CD4-positive, alpha-beta T cell treated with Interleukin-17A for 4 hours (primary cell): ENCODE results near the gene PDLIM4.

Source experiments
- DNase-seq: peaks from one replicate; pipeline ENCODE4 v3.0.0-alpha.2; 2020; ENCODE audit warnings: mixed read lengths

Gene PDLIM4

DNA sequence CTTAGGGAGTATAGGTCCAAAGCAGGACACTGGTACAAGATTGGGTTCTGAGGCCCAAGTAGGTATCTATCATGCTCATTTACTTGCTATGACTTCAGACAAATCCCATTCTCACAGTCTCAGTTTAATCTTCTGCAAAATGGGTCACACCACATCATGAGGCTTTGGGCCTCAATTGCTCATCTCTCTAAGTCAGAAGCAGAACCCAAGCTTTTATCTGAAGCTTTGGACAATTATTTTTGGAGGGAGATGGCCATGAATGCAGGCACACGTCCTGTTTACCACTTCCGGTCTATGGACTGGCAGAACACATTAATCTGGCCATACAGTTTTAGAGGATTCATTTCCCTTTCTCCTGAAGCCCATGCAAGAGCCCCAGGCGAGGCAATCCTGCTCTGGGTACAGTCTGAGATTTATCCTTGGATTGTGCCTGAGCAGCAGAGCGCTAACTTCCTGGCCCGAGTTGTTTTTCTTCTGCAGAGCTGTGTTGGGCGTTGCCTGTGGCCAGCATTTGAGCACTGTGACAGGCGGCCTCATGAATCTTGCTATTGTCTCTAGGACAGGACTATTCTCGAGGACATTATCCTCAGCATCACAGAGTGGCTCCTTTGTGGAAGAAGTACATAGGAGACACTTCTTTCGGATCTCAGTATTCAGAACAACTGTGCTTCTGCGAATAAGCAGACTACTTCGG is 52.8 kb downstream of the PDLIM4 start:
- no peak for DNase-seq

DNA sequence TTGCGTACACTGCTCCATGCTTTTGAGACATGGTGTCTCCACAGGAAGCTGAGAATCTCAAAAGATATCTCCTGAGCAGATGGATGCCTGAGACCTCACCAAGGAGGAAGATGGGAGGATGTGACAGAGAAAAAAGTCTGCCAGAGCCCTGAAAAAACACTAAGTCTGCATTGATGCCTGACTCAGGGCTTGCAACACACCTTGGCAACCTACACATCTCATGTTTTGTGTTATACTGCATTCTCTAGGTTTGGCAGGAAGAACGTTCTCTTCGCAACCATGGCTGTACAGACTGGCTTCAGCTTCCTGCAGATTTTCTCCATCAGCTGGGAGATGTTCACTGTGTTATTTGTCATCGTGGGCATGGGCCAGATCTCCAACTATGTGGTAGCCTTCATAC is 55.9 kb downstream of the PDLIM4 start:
- no peak for DNase-seq

DNA sequence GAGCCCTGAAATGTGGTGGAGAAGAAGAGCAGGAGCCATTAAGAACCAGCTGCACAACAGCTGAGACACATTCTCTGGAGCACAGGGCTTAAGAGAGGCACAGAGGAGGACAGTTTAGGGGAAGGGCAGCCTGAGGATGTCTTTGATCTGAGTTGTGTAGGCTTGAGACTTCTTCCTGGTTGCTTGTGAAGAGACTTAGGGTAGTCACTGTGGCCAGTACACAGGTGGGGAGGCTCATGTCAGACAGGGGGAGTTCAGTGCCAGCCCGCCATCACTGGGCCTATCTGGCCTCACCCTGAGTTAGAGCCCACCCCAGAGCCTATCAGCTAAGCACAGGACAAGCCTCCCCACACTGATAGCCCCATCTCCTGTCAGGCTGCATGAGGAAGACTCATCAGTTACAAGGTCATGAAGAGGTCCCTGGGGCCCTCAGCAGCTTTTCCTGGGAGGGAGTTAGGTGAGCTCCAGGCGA is 56.5 kb downstream of the PDLIM4 start:
- DNase-seq, result no peak

DNA sequence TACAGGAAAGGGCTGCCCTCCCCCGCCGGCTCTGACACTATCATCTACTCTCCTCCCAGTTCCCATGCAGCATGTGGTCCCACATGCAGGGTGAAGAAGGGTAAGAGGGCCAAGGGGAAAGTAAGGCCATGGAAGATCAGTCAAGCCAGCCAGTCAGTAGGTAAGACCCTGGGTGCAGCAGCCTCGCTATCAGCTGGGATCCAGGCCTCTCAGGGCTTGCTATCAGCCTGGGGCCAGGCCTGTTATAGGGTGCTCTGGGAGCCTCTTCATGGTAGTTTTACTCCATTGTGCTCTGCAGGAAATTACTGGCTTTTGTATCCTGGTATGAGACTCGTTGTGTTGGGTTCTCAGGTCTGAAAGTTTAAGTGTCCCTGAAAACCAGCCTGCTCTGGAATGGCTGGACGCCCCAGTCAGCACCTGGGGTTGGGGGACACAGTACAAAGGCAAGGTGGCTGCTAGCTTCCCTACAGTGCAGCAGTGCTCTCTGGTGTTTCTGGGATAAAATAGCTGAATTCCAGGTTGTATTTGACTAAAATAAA is 58.1 kb downstream of the PDLIM4 start:
- DNase-seq, result no peak

DNA sequence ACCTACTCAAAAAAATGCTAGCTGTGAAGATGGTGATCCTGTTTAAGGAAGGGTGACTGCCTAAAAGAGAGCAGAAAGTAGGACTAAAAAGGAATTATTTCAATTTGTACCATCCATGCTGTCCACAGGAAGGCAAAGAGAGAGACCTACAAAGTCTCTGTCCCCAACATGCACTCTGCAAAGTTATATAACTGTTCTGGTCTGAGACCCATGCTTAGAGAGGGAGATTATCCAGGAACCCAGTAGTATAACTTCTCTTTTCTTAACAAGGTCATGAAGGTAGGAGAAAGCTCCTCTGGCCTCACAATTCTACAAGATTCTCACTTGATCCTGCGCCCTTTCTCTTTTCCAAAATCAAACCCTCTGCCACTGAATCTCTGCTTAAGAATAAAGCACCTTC is 62.5 kb downstream of the PDLIM4 start:
- no peak for DNase-seq

DNA sequence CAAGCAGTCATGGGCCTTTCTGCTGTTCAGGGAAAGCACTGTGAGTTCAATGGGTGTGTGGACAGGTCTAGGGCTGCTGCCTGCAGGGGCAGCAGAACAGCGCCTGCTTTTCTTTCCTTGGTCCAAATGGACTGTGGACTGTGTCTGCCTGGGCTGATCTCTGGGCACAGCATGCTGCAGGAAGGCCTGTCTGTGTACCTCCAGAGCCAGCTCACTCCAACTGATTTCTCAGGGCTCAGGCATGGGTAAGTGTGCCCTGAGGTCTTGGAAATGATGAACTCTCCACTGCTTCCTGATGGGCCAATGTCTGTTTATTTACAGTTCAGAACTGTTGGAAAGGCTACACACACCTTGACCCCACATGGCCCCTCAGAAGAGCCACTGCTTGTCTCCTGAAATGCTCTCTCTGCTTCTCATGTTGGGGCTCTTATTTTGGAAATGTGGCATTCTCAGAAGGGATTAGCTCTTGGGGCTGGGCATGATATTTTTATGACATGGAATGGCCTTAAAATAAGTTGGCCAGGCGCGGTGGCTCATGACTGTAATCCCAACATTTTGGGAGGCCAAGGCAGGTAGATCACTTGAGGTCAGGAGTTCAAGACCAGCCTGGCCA is 63.7 kb downstream of the PDLIM4 start:
- no peak for DNase-seq

DNA sequence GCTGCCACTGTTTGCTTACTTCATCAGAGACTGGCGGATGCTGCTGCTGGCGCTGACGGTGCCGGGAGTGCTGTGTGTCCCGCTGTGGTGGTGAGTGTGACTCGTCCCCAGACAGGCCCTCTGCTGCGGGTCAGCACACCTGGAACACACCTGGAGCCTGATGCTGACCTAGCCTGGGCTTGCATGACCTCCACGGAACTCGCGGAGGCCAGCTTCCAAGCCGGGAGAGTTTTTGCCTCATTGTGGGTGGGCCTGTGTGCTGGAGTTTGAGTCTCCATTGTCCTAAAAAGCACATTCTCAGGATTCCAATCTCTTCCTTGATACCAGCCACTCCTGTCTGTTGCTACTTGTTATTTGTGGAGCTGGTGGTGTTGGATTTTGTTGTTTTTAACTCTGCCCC is 64.8 kb downstream of the PDLIM4 start:
- DNase-seq, result no peak
